GM06990 (cell line): ENCODE results near the gene SCCPDH.

ENCODE experiments used
- DNase-seq: peaks from one replicate; pipeline ENCODE4 v3.0.0-alpha.2; 2011; ENCODE audit not compliant: insufficient read length; ENCODE audit errors: extremely low read depth
- H3K27me3 ChIP-seq: replicated peaks from 2 replicates; pipeline ENCODE4 v1.6.0; 2011; ENCODE audit warnings: low read length; ENCODE audit not compliant: control insufficient read depth, insufficient read depth
- H3K36me3 ChIP-seq: 2 replicates; pipeline ENCODE4 v1.5.1; 2011; ENCODE audit warnings: low read length; ENCODE audit not compliant: control insufficient read depth, insufficient read depth
- H3K4me3 ChIP-seq: replicated peaks from 2 replicates; pipeline ENCODE4 v1.5.1; 2011; ENCODE audit warnings: low read depth, mild to moderate bottlenecking, control low read depth, low read length
- CTCF ChIP-seq: IDR thresholded peaks from 2 replicates; pipeline ENCODE4 v1.5.1; 2011; ENCODE audit warnings: low read length, control low read depth, mild to moderate bottlenecking, inconsistent platforms; ENCODE audit not compliant: insufficient read depth, poor library complexity, severe bottlenecking

Gene SCCPDH

GRCh38 chr1:246798606-246799496 is 74.6 kb downstream of the SCCPDH start:
- Histone ChIP-seq H3K27me3 (no peaks in the 10 kb centered on the region), H3K4me3 (no peak overlapping the region), H3K36me3 (no peaks in the 10 kb centered on the region)
- no peak for TF ChIP-seq CTCF
- DNase-seq = no peak

- Histone ChIP-seq H3K36me3 (no peaks in the 10 kb centered on the region), H3K27me3 (no peaks in the 10 kb centered on the region), H3K4me3 (no peak overlapping the region)
- no peak for TF ChIP-seq CTCF
- no peak for DNase-seq
Observed at GRCh38 chr1:246800356-246800755, 76.1 kb downstream of the SCCPDH start.

DNA sequence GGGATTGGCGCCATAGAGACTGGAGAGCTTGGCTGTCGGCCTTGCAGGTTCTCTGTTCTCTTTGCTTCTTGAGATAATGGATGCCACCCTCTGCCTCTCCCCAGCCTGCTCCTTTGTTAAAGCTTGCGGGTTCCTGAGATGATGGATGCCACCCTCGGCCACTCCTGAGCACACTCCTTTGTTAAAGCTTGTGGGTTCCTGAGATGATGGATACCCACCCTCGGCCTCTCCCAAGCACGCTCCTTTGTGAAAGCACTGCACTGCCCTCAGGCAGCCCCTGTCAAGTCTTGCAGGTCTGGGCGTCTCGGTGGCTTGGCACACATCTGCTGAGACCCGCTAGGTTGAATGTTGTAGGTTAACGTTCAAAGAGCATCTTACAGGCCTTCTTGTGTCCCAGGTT is 76.5 kb downstream of the SCCPDH start:
- Histone ChIP-seq H3K27me3 (no peaks in the 10 kb centered on the region), H3K36me3 (no peaks in the 10 kb centered on the region), H3K4me3 (no peak overlapping the region)
- DNase-seq = no peak
- no peak for TF ChIP-seq CTCF

- TF ChIP-seq CTCF = no peak
- Histone ChIP-seq H3K27me3 (no peaks in the 10 kb centered on the region), H3K4me3 (no peak overlapping the region), H3K36me3 (no peaks in the 10 kb centered on the region)
- no peak for DNase-seq
Observed at GRCh38 chr1:246801241-246802020, 77.2 kb downstream of the SCCPDH start.

DNA sequence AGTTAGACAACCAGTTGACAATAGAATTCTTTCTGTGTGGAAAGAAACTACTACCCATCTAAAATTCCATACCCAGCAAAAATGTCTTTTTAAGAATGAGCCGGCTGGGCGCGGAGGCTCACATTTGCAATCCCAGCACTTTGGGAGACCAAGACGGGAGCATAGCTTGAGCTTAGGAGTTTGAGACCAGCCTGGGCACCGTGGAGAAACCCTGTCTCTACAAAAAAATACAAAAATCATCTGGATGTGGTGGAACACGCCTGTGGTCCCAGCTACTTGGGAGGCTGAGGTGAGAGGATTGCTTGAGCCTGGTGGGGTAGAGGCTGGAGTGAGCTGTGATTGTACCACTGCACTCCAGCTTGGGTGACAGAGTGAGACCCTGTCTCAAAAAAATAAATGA is 79.2 kb downstream of the SCCPDH start:
- Histone ChIP-seq H3K4me3 (no peak overlapping the region), H3K27me3 (no peaks in the 10 kb centered on the region), H3K36me3 (no peaks in the 10 kb centered on the region)
- no peak for DNase-seq
- no peak for TF ChIP-seq CTCF
